Activated naive CD4-positive, alpha-beta T cell treated with anti-CD3 and anti-CD28 coated beads, Interleukin-2, amount 50 U/mL, for 24 hours (primary cell): ENCODE data around the gene NPHP4.

Experiments
- H3K27ac Mint-ChIP-seq: one replicate; pipeline ENCODE4 v1.8.0; 2021; ENCODE audit warnings: mild to moderate bottlenecking, mixed read lengths
- H3K27me3 Mint-ChIP-seq: one replicate; pipeline ENCODE4 v1.8.0; 2021; ENCODE audit warnings: mixed read lengths
- H3K36me3 Mint-ChIP-seq: one replicate; pipeline ENCODE4 v1.8.0; 2021; ENCODE audit warnings: mixed read lengths
- H3K4me1 Mint-ChIP-seq: one replicate; pipeline ENCODE4 v1.8.0; 2021; ENCODE audit warnings: mixed read lengths
- H3K4me3 Mint-ChIP-seq: one replicate; pipeline ENCODE4 v1.8.0; 2021; ENCODE audit warnings: mild to moderate bottlenecking, mixed read lengths
- H3K9me3 Mint-ChIP-seq: one replicate; pipeline ENCODE4 v1.8.0; 2021; ENCODE audit warnings: mixed read lengths

Gene NPHP4

GRCh38 chr1:5976231-5976630 lies 16.0 kb downstream of the NPHP4 start:
- H3K4me3 Mint-ChIP-seq, result no peak overlapping the region
- H3K27ac Mint-ChIP-seq, result no peak overlapping the region
- no peaks in the 10 kb centered on the region for H3K27me3 Mint-ChIP-seq
- H3K36me3 Mint-ChIP-seq, result peaks cover 1% of the 10 kb centered on the region
- peaks cover 12% of the 10 kb centered on the region for H3K4me1 Mint-ChIP-seq
- H3K9me3 Mint-ChIP-seq, result no peaks in the 10 kb centered on the region

DNA sequence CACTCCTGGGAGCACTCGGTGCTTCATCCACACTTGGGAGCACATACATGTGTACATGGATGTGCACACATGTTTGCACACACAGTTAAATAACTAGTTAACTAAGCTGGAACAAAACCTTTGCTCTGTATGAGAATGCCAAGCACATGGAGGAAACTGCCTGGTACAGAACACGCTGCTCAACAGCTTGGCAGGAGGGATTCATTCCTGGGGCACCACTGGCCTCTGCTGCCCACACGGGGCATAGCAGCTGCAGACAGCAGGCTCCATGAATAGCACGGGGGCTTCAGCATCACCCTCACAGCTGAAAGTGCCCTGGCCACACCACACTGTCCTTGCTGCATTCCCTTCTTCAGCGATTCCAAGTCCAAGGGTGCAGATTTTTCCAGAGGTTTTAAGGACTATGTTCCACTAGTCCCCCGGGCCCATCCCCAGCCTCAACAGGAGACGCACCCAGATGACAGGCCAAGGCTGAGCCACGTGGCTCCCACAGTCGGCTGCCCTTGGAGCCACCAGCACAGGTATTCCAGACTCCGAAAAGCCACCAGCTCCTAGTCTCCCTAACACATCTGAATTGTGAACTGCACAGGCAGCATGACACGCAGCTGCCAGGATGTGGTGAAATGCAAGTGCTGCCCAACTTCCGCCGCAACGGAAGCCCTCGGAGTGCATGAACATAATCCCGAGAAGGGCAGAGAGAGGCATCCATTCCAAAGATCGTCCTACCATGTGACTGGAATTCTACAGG lies 16.9 kb downstream of the NPHP4 start:
- Mint-ChIP-seq H3K27ac (peak overlapping the region; percentile 65), H3K4me3 (peak overlapping the region; percentile 42)

GRCh38 chr1:5974631-5975030 lies 17.6 kb downstream of the NPHP4 start:
- Mint-ChIP-seq H3K4me3 (no peak overlapping the region), H3K4me1 (peaks cover 7% of the 10 kb centered on the region), H3K27ac (no peak overlapping the region), H3K36me3 (peaks cover 1% of the 10 kb centered on the region), H3K27me3 (no peaks in the 10 kb centered on the region), H3K9me3 (no peaks in the 10 kb centered on the region)

More for the DNA sequence above, 16.9 kb downstream of the NPHP4 start:
- Mint-ChIP-seq H3K27me3 (no peaks in the 10 kb centered on the region), H3K36me3 (peaks cover 1% of the 10 kb centered on the region), H3K9me3 (no peaks in the 10 kb centered on the region), H3K4me1 (peaks cover 10% of the 10 kb centered on the region)

DNA sequence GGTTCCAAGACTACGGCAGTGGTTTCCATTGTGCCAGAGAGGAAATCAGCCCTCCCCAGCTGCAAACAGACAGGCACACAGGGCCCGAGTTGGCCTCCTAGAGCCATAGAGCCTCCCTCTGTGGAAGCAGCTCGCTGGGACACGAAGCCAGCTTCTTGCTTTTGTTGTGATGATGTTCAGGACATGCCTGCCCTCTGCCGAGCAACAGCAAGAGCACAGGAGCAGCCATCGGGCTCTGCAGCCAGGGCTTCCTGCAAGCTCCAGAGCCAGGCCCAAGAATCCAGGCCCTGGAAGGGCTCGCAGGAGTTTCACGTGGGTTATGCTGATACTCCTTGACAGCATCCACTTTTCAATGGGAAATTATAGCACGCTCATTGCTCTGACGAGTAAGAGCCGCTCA lies 18.5 kb downstream of the NPHP4 start:
- Mint-ChIP-seq H3K36me3 (no peaks in the 10 kb centered on the region), H3K4me1 (peaks cover 7% of the 10 kb centered on the region), H3K27ac (no peak overlapping the region), H3K27me3 (no peaks in the 10 kb centered on the region), H3K4me3 (no peak overlapping the region), H3K9me3 (no peaks in the 10 kb centered on the region)

- Mint-ChIP-seq H3K4me1 (peaks cover 2% of the 10 kb centered on the region), H3K4me3 (no peak overlapping the region), H3K9me3 (no peaks in the 10 kb centered on the region), H3K27me3 (no peaks in the 10 kb centered on the region), H3K36me3 (no peaks in the 10 kb centered on the region), H3K27ac (no peak overlapping the region)
These were observed 20.1 kb downstream of the NPHP4 start for GRCh38 chr1:5972198-5972520.

- H3K4me1 Mint-ChIP-seq, result no peaks in the 10 kb centered on the region
- H3K27me3 Mint-ChIP-seq, result no peaks in the 10 kb centered on the region
- H3K9me3 Mint-ChIP-seq, result no peaks in the 10 kb centered on the region
- H3K27ac Mint-ChIP-seq, result no peak overlapping the region
- no peak overlapping the region for H3K4me3 Mint-ChIP-seq
- no peaks in the 10 kb centered on the region for H3K36me3 Mint-ChIP-seq
These were observed 20.6 kb downstream of the NPHP4 start for GRCh38 chr1:5971471-5972197.

DNA sequence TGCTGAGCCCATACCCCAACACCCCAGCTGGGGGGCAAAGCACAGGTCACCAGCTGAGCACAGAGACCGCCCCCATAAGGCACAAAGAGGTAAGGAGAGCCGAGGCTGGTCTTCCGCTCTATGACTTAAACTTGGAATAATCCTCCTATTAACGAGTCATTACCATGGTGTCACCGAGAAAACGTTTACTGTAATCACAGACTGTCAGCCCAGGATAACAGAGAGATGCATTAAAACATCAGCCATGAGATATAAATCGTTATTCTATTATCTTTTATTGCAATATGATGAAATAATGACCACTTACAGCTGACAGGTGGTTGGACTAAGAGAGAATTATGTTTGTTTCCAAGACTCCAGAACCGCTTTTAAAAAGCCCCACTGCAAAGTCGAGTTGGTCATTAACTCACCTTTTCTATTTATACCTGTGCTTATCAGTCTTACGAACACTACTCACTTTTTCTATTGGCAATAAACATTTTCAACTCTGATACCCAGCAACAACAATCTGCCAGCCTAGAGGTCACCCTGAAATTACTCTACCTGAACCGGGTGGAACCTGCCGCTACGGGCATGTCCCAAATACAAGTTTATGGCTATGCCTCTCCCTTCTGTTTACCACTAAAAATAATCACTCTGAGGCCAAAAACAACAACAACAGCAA lies 21.5 kb downstream of the NPHP4 start:
- no peaks in the 10 kb centered on the region for H3K36me3 Mint-ChIP-seq
- no peaks in the 10 kb centered on the region for H3K27me3 Mint-ChIP-seq
- no peaks in the 10 kb centered on the region for H3K4me1 Mint-ChIP-seq
- H3K4me3 Mint-ChIP-seq, result no peak overlapping the region
- H3K27ac Mint-ChIP-seq, result no peak overlapping the region
- H3K9me3 Mint-ChIP-seq, result no peaks in the 10 kb centered on the region

DNA sequence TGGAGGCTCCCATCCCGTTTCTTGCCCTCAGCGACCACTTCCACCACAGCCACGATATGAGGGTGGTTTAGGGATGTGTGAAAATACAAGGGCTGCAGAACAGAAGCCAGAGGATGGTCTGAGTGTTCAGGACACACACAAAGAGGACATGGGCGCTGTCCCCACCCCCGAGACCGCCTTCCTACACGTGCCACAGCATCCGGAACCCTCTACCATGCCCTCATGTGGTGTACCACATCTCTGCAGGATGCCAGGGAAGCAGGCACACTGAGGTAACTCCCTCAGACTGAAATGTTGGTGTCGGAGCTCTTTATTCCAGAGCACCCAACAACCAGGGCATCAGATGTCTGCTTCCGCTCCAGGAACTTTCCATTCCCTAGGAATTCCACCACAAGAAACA lies 23.1 kb downstream of the NPHP4 start:
- H3K36me3 Mint-ChIP-seq, result no peaks in the 10 kb centered on the region

GRCh38 chr1:5968161-5968736 lies 24.0 kb downstream of the NPHP4 start:
- H3K27me3 Mint-ChIP-seq, result no peaks in the 10 kb centered on the region
- no peaks in the 10 kb centered on the region for H3K9me3 Mint-ChIP-seq
- H3K36me3 Mint-ChIP-seq, result no peaks in the 10 kb centered on the region
- H3K4me1 Mint-ChIP-seq, result no peaks in the 10 kb centered on the region
- H3K4me3 Mint-ChIP-seq, result no peak overlapping the region
- H3K27ac Mint-ChIP-seq, result no peak overlapping the region

More for the DNA sequence above, 23.1 kb downstream of the NPHP4 start:
- H3K27me3 Mint-ChIP-seq, result no peaks in the 10 kb centered on the region
- no peaks in the 10 kb centered on the region for H3K4me1 Mint-ChIP-seq
- H3K9me3 Mint-ChIP-seq, result no peaks in the 10 kb centered on the region
- no peak overlapping the region for H3K4me3 Mint-ChIP-seq
- no peak overlapping the region for H3K27ac Mint-ChIP-seq

DNA sequence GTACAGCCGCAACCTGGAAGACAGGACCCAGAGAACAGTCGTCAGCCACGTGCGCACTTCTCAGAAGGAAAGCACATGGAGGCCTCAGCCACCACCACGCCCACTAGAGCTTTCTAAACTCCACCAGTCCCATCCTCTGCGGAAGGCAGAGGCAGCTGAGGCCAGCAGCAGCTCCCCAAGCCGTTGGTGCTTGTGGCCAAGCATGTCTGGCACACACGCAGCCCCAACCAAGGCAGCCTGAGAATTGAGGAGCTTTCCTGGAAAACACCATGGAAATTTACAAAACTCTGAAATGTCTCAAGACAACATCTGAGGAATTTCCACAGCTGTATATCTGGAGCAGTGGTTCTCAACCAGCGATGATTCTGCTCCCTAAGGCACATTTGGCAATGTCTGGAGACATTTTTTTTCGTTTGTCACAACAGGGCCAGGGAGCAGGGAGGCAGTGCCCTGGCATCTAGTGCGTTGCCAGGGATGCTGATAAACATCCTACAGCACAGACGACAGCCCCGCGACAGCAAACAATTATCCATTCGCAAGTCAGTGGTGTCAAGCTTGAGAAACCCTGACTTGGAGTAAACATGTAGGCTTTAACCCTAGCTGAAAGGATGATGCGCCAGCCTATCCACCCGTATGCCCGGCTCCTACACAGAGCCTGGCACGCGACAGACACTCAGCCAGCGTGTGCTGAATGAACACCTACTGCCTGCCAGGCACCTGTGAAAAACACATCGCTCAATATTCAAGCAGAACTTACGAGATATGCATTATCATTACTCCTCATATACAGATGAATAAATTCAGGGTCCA lies 24.7 kb downstream of the NPHP4 start:
- no peak overlapping the region for H3K4me3 Mint-ChIP-seq
- no peaks in the 10 kb centered on the region for H3K36me3 Mint-ChIP-seq
- H3K4me1 Mint-ChIP-seq, result no peaks in the 10 kb centered on the region
- no peak overlapping the region for H3K27ac Mint-ChIP-seq
- H3K27me3 Mint-ChIP-seq, result no peaks in the 10 kb centered on the region
- no peaks in the 10 kb centered on the region for H3K9me3 Mint-ChIP-seq

GRCh38 chr1:5966543-5967205 lies 25.6 kb downstream of the NPHP4 start:
- Mint-ChIP-seq H3K4me3 (no peak overlapping the region), H3K4me1 (no peaks in the 10 kb centered on the region), H3K9me3 (no peaks in the 10 kb centered on the region), H3K27me3 (no peaks in the 10 kb centered on the region), H3K27ac (no peak overlapping the region), H3K36me3 (no peaks in the 10 kb centered on the region)

- Mint-ChIP-seq H3K27ac (no peak overlapping the region), H3K36me3 (peaks cover 3% of the 10 kb centered on the region), H3K4me3 (no peak overlapping the region)
These were observed 26.6 kb downstream of the NPHP4 start for GRCh38 chr1:5965586-5966131.

DNA sequence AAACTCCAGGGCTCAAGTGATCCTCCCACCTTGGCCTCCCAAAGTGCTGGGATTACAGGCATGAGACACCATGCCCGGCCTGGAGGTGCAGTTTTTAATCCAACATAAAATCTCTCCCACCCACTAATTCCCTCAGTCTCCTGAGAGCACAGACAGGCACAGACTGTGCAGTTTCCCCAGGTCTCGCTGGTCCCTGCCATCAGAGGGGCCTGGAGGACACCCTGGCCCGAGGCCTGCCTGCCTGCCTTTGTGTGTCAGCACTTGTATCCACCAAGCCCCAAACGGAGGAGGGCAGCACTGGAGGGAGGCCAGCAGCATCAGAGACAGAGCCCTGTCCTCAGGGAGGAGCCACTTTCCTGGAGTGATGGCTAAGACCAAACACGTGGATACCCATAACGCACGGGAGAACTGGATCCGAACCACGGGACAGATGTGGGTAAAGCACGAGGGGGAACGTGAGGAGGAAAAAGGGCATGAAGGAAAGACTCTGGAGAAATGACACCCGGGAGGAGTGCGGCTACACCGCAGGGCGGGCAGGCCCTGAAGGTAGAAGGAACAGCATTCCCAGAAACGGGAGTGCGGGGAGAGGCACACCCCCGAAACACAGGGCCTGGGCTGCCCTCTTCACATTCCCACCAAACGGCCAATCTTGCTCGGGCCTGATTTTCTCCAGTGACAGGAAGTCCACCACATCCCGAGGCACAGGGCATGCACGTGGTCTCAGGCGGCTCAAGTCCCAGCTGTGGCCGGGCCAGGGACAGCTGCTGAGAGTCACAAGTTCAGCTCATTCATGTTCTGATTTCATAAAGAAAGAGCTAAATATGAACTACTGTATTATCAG lies 29.7 kb downstream of the NPHP4 start:
- Mint-ChIP-seq H3K27ac (no peak overlapping the region), H3K9me3 (no peaks in the 10 kb centered on the region), H3K4me1 (no peaks in the 10 kb centered on the region), H3K27me3 (no peaks in the 10 kb centered on the region), H3K4me3 (no peak overlapping the region), H3K36me3 (peaks cover 3% of the 10 kb centered on the region)

More at GRCh38 chr1:5965586-5966131, 26.6 kb downstream of the NPHP4 start:
- no peaks in the 10 kb centered on the region for H3K27me3 Mint-ChIP-seq
- H3K4me1 Mint-ChIP-seq, result no peaks in the 10 kb centered on the region
- H3K9me3 Mint-ChIP-seq, result no peaks in the 10 kb centered on the region

GRCh38 chr1:5961601-5962000 lies 30.6 kb downstream of the NPHP4 start:
- no peaks in the 10 kb centered on the region for H3K9me3 Mint-ChIP-seq
- H3K36me3 Mint-ChIP-seq, result peaks cover 6% of the 10 kb centered on the region
- no peak overlapping the region for H3K27ac Mint-ChIP-seq
- H3K4me1 Mint-ChIP-seq, result no peaks in the 10 kb centered on the region
- H3K4me3 Mint-ChIP-seq, result no peak overlapping the region
- H3K27me3 Mint-ChIP-seq, result no peaks in the 10 kb centered on the region
